HEK293 (cell line): ENCODE data around the gene ZFX.
A peak's percentile ranks its signal among the peaks of the same experiment; 100 is the strongest.

Source experiments
- HIC1 ChIP-seq: fragments of 450-650 bp; formaldehyde crosslinking; IDR thresholded peaks from 2 replicates; pipeline ENCODE4 v1.5.1; 2016; ENCODE audit warnings: missing biosample characterization, missing genetic modification characterization
- HOXD13 ChIP-seq: sonication (generic); formaldehyde crosslinking; IDR thresholded peaks from 2 replicates; pipeline ENCODE4 v1.8.0; 2022; ENCODE audit warnings: missing genetic modification reagents, borderline replicate concordance
- PRDM1 ChIP-seq: fragments of 450-650 bp; formaldehyde crosslinking; IDR thresholded peaks from 2 replicates; pipeline ENCODE4; 2016; ENCODE audit warnings: missing biosample characterization, missing genetic modification characterization
- SCRT1 ChIP-seq: fragments of 450-650 bp; formaldehyde crosslinking; IDR thresholded peaks from 2 replicates; pipeline ENCODE4 v1.5.1; 2016; ENCODE audit warnings: missing biosample characterization, missing genetic modification characterization, borderline replicate concordance
- YY1 ChIP-seq: fragments of 450-650 bp; formaldehyde crosslinking; IDR thresholded peaks from 2 replicates; pipeline ENCODE4 v1.5.1; 2018; ENCODE audit warnings: missing biosample characterization, missing genetic modification characterization
- ZIC2 ChIP-seq: fragments of 450-650 bp; formaldehyde crosslinking; IDR thresholded peaks from 2 replicates; pipeline ENCODE4 v1.5.1; 2016; ENCODE audit warnings: missing biosample characterization, missing genetic modification characterization
- ZNF18 ChIP-seq: fragments of 450-650 bp; formaldehyde crosslinking; IDR thresholded peaks from 2 replicates; pipeline ENCODE4 v1.5.1; 2016; ENCODE audit warnings: missing biosample characterization, missing genetic modification characterization
- ZNF19 ChIP-seq: fragments of 450-650 bp; formaldehyde crosslinking; IDR thresholded peaks from 2 replicates; pipeline ENCODE4; 2016; ENCODE audit warnings: missing biosample characterization, missing genetic modification characterization, low read depth
- ZNF2 ChIP-seq: fragments of 450-650 bp; formaldehyde crosslinking; IDR thresholded peaks from 2 replicates; pipeline ENCODE4 v1.5.1; 2016; ENCODE audit warnings: missing biosample characterization, missing genetic modification characterization
- ZNF211 ChIP-seq: fragments of 450-650 bp; formaldehyde crosslinking; IDR thresholded peaks from 2 replicates; pipeline ENCODE4 v1.5.1; 2016; ENCODE audit warnings: low read depth, missing biosample characterization, missing genetic modification characterization
- ZNF24 ChIP-seq: fragments of 450-650 bp; formaldehyde crosslinking; IDR thresholded peaks from 2 replicates; pipeline ENCODE4 v1.5.1; 2016; ENCODE audit warnings: missing biosample characterization, missing genetic modification characterization
- ZNF26 ChIP-seq: fragments of 450-650 bp; formaldehyde crosslinking; IDR thresholded peaks from 2 replicates; pipeline ENCODE4 v1.5.1; 2016; ENCODE audit warnings: missing biosample characterization, missing genetic modification characterization
- ZNF311 ChIP-seq: fragments of 450-650 bp; formaldehyde crosslinking; IDR thresholded peaks from 2 replicates; pipeline ENCODE4 v1.5.1; 2017; ENCODE audit warnings: missing biosample characterization, missing genetic modification characterization, borderline replicate concordance
- ZNF354C ChIP-seq: fragments of 450-650 bp; formaldehyde crosslinking; IDR thresholded peaks from 2 replicates; pipeline ENCODE4 v1.5.1; 2016; ENCODE audit warnings: missing biosample characterization, missing genetic modification characterization, low read depth, borderline replicate concordance
- ZNF473 ChIP-seq: fragments of 450-650 bp; formaldehyde crosslinking; IDR thresholded peaks from 2 replicates; pipeline ENCODE4 v1.5.1; 2017; ENCODE audit warnings: missing biosample characterization, missing genetic modification characterization
- ZNF600 ChIP-seq: fragments of 450-650 bp; formaldehyde crosslinking; IDR thresholded peaks from 2 replicates; pipeline ENCODE4 v1.5.1; 2016; ENCODE audit warnings: missing biosample characterization, missing genetic modification characterization
- ZNF670 ChIP-seq: fragments of 450-650 bp; formaldehyde crosslinking; IDR thresholded peaks from 2 replicates; pipeline ENCODE4 v1.5.1; 2016; ENCODE audit warnings: missing biosample characterization, missing genetic modification characterization, low read depth
- ZNF747 ChIP-seq: fragments of 450-650 bp; formaldehyde crosslinking; IDR thresholded peaks from 2 replicates; pipeline ENCODE4 v1.5.1; 2016; ENCODE audit warnings: missing biosample characterization, missing genetic modification characterization
- ZSCAN23 ChIP-seq: fragments of 450-650 bp; formaldehyde crosslinking; IDR thresholded peaks from 2 replicates; pipeline ENCODE4 v1.5.1; 2016; ENCODE audit warnings: missing biosample characterization, missing genetic modification characterization
- TF ChIP-seq, protein P1 (sequence below): fragments of 450-650 bp; formaldehyde crosslinking; IDR thresholded peaks from 2 replicates; pipeline ENCODE4 v1.5.1; 2017; ENCODE audit warnings: missing biosample characterization, missing genetic modification characterization
- TF ChIP-seq, protein P2 (sequence below): fragments of 450-650 bp; formaldehyde crosslinking; IDR thresholded peaks from 2 replicates; pipeline ENCODE4 v1.5.1; 2016; ENCODE audit warnings: missing biosample characterization, missing genetic modification characterization, borderline replicate concordance
- TF ChIP-seq, protein P3 (sequence below): fragments of 450-650 bp; formaldehyde crosslinking; IDR thresholded peaks from 2 replicates; pipeline ENCODE4 v1.5.1; 2016; ENCODE audit warnings: missing biosample characterization, missing genetic modification characterization

Gene ZFX

DNA sequence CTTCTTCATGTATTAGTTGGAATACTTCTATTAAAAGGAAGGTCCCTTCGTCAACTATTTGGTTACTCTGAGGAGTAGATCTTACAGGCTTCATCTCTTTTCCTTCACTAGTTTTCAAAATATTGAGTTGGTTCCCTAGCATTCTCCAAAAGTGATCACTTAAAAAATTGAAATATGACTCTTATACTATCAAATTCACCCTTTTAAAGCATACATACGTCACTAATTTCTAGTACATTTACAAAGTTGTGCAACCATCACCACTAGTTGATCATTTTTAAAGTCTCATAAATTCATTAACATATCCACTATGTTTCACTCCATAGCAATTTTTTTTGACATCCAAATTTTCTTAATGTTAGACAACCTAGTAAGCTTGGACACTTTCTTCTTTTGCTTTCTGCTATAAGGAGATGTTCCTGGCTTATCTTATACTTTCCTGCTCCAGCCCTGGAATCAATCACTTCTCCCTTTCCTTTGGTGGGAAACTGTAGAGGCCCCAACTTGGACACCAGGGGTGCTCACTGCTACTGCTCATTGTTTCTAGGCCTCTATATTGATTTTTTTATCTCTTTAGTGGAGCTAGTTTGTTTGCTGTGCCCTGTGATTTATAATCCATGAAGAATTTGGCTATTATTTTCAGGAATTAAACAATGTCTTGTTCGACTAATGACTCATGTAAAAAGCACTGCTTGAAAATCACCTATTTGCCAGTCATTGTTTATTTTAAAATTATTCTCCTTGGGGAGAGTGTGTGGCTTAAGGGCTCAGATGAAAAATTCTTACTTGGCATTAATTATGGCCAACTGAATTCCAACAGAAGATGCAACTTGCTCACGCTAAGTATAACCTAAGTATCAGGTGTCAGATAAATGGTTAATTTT, 4.0 kb upstream of the ZFX start (continued):
- TF ChIP-seq ZNF18, result peak; percentile 37; the same call in 1 of the 2 replicates
- TF ChIP-seq HIC1 (tag by site-specific recombination), result no peak
- TF ChIP-seq HOXD13 (CRISPR knock-in tag), result peak; percentile 90; the same call in 1 of the 2 replicates
- peak; percentile 63 for TF ChIP-seq ZIC2 (tag by site-specific recombination)
- peak; percentile 26; the same call in 1 of the 2 replicates for TF ChIP-seq YY1 (tag by site-specific recombination)
- peak; percentile 73 for TF ChIP-seq PRDM1 (tag by site-specific recombination)
- TF ChIP-seq ZNF311 (tag by site-specific recombination), result no peak
- 0 out of 2 replicates have a peak, but pooled peaks have one; percentile 37 for TF ChIP-seq ZNF24 (tag by site-specific recombination)
- TF ChIP-seq SCRT1 (tag by site-specific recombination), result peak; percentile 71; the same call in 1 of the 2 replicates
- peak; percentile 40; the same call in 1 of the 2 replicates for TF ChIP-seq ZSCAN23
- no peak for TF ChIP-seq ZNF211 (tag by site-specific recombination)
- no peak for TF ChIP-seq ZNF747 (tag by site-specific recombination)
- TF ChIP-seq, protein P1, sequence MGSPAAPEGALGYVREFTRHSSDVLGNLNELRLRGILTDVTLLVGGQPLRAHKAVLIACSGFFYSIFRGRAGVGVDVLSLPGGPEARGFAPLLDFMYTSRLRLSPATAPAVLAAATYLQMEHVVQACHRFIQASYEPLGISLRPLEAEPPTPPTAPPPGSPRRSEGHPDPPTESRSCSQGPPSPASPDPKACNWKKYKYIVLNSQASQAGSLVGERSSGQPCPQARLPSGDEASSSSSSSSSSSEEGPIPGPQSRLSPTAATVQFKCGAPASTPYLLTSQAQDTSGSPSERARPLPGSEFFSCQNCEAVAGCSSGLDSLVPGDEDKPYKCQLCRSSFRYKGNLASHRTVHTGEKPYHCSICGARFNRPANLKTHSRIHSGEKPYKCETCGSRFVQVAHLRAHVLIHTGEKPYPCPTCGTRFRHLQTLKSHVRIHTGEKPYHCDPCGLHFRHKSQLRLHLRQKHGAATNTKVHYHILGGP (tag by site-specific recombination), result peak; percentile 85
- TF ChIP-seq, protein P2, sequence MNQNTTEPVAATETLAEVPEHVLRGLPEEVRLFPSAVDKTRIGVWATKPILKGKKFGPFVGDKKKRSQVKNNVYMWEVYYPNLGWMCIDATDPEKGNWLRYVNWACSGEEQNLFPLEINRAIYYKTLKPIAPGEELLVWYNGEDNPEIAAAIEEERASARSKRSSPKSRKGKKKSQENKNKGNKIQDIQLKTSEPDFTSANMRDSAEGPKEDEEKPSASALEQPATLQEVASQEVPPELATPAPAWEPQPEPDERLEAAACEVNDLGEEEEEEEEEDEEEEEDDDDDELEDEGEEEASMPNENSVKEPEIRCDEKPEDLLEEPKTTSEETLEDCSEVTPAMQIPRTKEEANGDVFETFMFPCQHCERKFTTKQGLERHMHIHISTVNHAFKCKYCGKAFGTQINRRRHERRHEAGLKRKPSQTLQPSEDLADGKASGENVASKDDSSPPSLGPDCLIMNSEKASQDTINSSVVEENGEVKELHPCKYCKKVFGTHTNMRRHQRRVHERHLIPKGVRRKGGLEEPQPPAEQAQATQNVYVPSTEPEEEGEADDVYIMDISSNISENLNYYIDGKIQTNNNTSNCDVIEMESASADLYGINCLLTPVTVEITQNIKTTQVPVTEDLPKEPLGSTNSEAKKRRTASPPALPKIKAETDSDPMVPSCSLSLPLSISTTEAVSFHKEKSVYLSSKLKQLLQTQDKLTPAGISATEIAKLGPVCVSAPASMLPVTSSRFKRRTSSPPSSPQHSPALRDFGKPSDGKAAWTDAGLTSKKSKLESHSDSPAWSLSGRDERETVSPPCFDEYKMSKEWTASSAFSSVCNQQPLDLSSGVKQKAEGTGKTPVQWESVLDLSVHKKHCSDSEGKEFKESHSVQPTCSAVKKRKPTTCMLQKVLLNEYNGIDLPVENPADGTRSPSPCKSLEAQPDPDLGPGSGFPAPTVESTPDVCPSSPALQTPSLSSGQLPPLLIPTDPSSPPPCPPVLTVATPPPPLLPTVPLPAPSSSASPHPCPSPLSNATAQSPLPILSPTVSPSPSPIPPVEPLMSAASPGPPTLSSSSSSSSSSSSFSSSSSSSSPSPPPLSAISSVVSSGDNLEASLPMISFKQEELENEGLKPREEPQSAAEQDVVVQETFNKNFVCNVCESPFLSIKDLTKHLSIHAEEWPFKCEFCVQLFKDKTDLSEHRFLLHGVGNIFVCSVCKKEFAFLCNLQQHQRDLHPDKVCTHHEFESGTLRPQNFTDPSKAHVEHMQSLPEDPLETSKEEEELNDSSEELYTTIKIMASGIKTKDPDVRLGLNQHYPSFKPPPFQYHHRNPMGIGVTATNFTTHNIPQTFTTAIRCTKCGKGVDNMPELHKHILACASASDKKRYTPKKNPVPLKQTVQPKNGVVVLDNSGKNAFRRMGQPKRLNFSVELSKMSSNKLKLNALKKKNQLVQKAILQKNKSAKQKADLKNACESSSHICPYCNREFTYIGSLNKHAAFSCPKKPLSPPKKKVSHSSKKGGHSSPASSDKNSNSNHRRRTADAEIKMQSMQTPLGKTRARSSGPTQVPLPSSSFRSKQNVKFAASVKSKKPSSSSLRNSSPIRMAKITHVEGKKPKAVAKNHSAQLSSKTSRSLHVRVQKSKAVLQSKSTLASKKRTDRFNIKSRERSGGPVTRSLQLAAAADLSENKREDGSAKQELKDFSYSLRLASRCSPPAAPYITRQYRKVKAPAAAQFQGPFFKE (tag by site-specific recombination), result no peak
- TF ChIP-seq ZNF670 (tag by site-specific recombination), result no peak
- no peak for TF ChIP-seq ZNF354C (tag by site-specific recombination)
- no peak for TF ChIP-seq ZNF2 (tag by site-specific recombination)
- TF ChIP-seq ZNF600 (tag by site-specific recombination), result no peak
- no peak for TF ChIP-seq ZNF473 (tag by site-specific recombination)
- no peak for TF ChIP-seq ZNF26 (tag by site-specific recombination)
- TF ChIP-seq, protein P3, sequence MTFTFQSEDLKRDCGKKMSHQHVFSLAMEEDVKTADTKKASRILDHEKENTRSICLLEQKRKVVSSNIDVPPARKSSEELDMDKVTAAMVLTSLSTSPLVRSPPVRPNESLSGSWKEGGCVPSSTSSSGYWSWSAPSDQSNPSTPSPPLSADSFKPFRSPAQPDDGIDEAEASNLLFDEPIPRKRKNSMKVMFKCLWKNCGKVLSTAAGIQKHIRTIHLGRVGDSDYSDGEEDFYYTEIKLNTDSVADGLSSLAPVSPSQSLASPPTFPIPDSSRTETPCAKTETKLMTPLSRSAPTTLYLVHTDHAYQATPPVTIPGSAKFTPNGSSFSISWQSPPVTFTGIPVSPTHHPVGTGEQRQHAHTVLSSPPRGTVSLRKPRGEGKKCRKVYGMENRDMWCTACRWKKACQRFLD (tag by site-specific recombination), result no peak
- TF ChIP-seq ZNF19 (tag by site-specific recombination), result 0 out of 2 replicates have a peak, but pooled peaks have one; percentile 18
